Measurements from ENCODE around the gene DUSP11.
A peak's percentile ranks its signal among the peaks of the same experiment; 100 is the strongest.

DUSP11 gene

GRCh38 chr2:73779467-73780236 lies at the start of gene DUSP11:
DUSP11 (minus strand) TSS chr2:73780103; CDS start chr2:73779974, 129 bp downstream.
- no peak for TF ChIP-seq EZH2phosphoT487 (IDR thresholded peaks at IDR 0.05; ENCODE audit: borderline replicate concordance, low read length)
- TF ChIP-seq CTCF (IDR thresholded peaks at IDR 0.05; ENCODE audit: low read depth, low read length, poor library complexity, severe bottlenecking): peak; percentile 90
- Histone ChIP-seq H3K4me1 (ENCODE audit: control insufficient read depth, low read length) (peaks cover 20% of the 10 kb centered on the region), H3K79me2 (ENCODE audit: control insufficient read depth, low read length) (peaks cover 33% of the 10 kb centered on the region), H3K4me3 (ENCODE audit: low read length) (peak within 1 kb of the TSS; percentile 76), H3K27me3 (ENCODE audit: control insufficient read depth, low read length) (peaks cover 7% of the 10 kb centered on the region), H3K27ac (ENCODE audit: low read depth, low read length) (peak within 1 kb of the TSS; percentile 40), H3K9me2 (replicated peaks; ENCODE audit: control insufficient read depth, low read length) (no peaks in the 10 kb centered on the region), H3F3A (ENCODE audit: control insufficient read depth, insufficient read depth) (no peaks in the 10 kb centered on the region), H4K20me1 (ENCODE audit: control insufficient read depth, insufficient read depth, low read depth, low read length) (no peaks in the 10 kb centered on the region), H3K9me3 (ENCODE audit: control insufficient read depth, insufficient read depth, low read length) (no peaks in the 10 kb centered on the region), H3K4me2 (ENCODE audit: low read length) (peak within 1 kb of the TSS; percentile 53), H3K36me3 (ENCODE audit: control insufficient read depth, low read length) (peaks cover 26% of the 10 kb centered on the region)

- peaks cover 33% of the 10 kb centered on the region for H3K36me3 ChIP-seq (ENCODE audit: control insufficient read depth, low read length)
- H3K79me2 ChIP-seq (ENCODE audit: control insufficient read depth, low read length): peaks cover 43% of the 10 kb centered on the region
- no peaks in the 10 kb centered on the region for H3K9me2 ChIP-seq (replicated peaks; ENCODE audit: control insufficient read depth, low read length)
- peak within 1 kb of the TSS; percentile 75 for H3K4me3 ChIP-seq (ENCODE audit: low read length)
- H3K27ac ChIP-seq (ENCODE audit: low read depth, low read length): peak within 1 kb of the TSS; percentile 51
- no peak for TF ChIP-seq EZH2phosphoT487 (IDR thresholded peaks at IDR 0.05; ENCODE audit: borderline replicate concordance, low read length)
- TF ChIP-seq CTCF (IDR thresholded peaks at IDR 0.05; ENCODE audit: low read depth, low read length, poor library complexity, severe bottlenecking): no peak
- no peaks in the 10 kb centered on the region for H3F3A ChIP-seq (ENCODE audit: control insufficient read depth, insufficient read depth)
- H4K20me1 ChIP-seq (ENCODE audit: control insufficient read depth, insufficient read depth, low read depth, low read length): no peaks in the 10 kb centered on the region
- peaks cover 43% of the 10 kb centered on the region for H3K4me1 ChIP-seq (ENCODE audit: control insufficient read depth, low read length)
- H3K9me3 ChIP-seq (ENCODE audit: control insufficient read depth, insufficient read depth, low read length): peaks cover 4% of the 10 kb centered on the region
- H3K27me3 ChIP-seq (ENCODE audit: control insufficient read depth, low read length): no peaks in the 10 kb centered on the region
- H3K4me2 ChIP-seq (ENCODE audit: low read length): peak within 1 kb of the TSS; percentile 66
Observed at GRCh38 chr2:73828818-73829570, 49.1 kb upstream of the DUSP11 start, which contains the start of gene STAMBP. STAMBP (plus strand) TSS chr2:73828961; CDS start chr2:73830857, 1,896 bp downstream.

- Histone ChIP-seq H3K4me3 (ENCODE audit: low read length) (peak overlapping the region; percentile 75), H3F3A (ENCODE audit: control insufficient read depth, insufficient read depth) (no peaks in the 10 kb centered on the region), H3K79me2 (ENCODE audit: control insufficient read depth, low read length) (peaks cover 39% of the 10 kb centered on the region), H3K4me1 (ENCODE audit: control insufficient read depth, low read length) (peaks cover 40% of the 10 kb centered on the region), H3K36me3 (ENCODE audit: control insufficient read depth, low read length) (peaks cover 29% of the 10 kb centered on the region), H3K27me3 (ENCODE audit: control insufficient read depth, low read length) (no peaks in the 10 kb centered on the region), H3K9me2 (replicated peaks; ENCODE audit: control insufficient read depth, low read length) (no peaks in the 10 kb centered on the region), H3K4me2 (ENCODE audit: low read length) (peak overlapping the region; percentile 66), H3K9me3 (ENCODE audit: control insufficient read depth, insufficient read depth, low read length) (peaks cover 4% of the 10 kb centered on the region), H4K20me1 (ENCODE audit: control insufficient read depth, insufficient read depth, low read depth, low read length) (no peaks in the 10 kb centered on the region), H3K27ac (ENCODE audit: low read depth, low read length) (peak overlapping the region; percentile 51; the same call in 1 of the 2 replicates)
- TF ChIP-seq CTCF (IDR thresholded peaks at IDR 0.05; ENCODE audit: low read depth, low read length, poor library complexity, severe bottlenecking) (no peak), EZH2phosphoT487 (IDR thresholded peaks at IDR 0.05; ENCODE audit: borderline replicate concordance, low read length) (no peak)
Observed at GRCh38 chr2:73828389-73828817, 48.5 kb upstream of the DUSP11 start.

Data from DOHH2 (cell line).